ENCODE measurements around the gene TBC1D22A. TPM values are rescaled to one million over a fixed set of nuclear protein-coding genes. Genes with fewer than 3 reads are reported as not detected.

Gene TBC1D22A
- total and polyA plus RNA-seq, 11 donors, result 9.4 to 30.7 (median 18.6) TPM

GRCh38 chr22:46829941-46830715 lies 67.7 kb downstream of the TBC1D22A start:
- Histone ChIP-seq H3K4me1 (peaks cover 0 to 45% (median 26%) of the 10 kb centered on the region in 12 donors), H3K9me3 (peaks cover 0 to 9% (median 2%) of the 10 kb centered on the region in 12 donors), H3K36me3 (peaks cover 0 to 16% (median 0%) of the 10 kb centered on the region in 9 donors), H3K4me3 (no peak overlapping the region), H3K27ac (peak overlapping the region in 1 of 12 donors; percentile 24), H3K27me3 (no peaks in the 10 kb centered on the region)
- WGBS, 4 donors, result 75 to 82% (median 77%) methylated on average over 15 of the region's 15 CpGs
- ATAC-seq, result peak; percentile 72 to 82 (median 80)
- intact Hi-C loops (cut with DNase I), result no loop called here
- TF ChIP-seq, protein P1, sequence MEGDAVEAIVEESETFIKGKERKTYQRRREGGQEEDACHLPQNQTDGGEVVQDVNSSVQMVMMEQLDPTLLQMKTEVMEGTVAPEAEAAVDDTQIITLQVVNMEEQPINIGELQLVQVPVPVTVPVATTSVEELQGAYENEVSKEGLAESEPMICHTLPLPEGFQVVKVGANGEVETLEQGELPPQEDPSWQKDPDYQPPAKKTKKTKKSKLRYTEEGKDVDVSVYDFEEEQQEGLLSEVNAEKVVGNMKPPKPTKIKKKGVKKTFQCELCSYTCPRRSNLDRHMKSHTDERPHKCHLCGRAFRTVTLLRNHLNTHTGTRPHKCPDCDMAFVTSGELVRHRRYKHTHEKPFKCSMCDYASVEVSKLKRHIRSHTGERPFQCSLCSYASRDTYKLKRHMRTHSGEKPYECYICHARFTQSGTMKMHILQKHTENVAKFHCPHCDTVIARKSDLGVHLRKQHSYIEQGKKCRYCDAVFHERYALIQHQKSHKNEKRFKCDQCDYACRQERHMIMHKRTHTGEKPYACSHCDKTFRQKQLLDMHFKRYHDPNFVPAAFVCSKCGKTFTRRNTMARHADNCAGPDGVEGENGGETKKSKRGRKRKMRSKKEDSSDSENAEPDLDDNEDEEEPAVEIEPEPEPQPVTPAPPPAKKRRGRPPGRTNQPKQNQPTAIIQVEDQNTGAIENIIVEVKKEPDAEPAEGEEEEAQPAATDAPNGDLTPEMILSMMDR (IDR thresholded peaks at IDR 0.05), result no peak
- TF ChIP-seq POLR2A (IDR thresholded peaks at IDR 0.05), result no peak
- peak; percentile 38 to 83 (median 68) for DNase-seq

DNA sequence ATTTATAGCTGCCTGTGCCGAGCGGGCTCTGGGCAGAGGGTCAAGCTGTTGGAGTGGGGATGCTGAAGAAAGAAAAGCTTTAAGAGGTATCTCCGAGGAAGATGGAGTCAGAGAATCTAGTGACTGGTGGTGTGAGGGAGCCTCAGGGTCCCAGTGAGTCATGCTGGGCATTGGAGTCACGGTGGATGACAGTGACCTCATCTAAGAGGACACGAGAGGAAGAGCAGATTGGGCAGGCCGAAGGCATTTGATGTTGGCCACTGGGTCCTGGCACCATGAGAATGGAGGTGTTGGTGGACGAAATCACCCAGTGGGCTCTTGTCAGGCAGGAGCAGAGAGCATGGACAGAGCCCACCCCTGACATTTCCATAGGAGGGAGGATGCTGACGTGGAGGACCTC lies 68.4 kb downstream of the TBC1D22A start:
- ATAC-seq (peak in 1 of 4 donors; percentile 13), DNase-seq (no peak)
- Histone ChIP-seq H3K36me3 (peaks cover 0 to 16% (median 0%) of the 10 kb centered on the region in 9 donors), H3K9me3 (peaks cover 0 to 16% (median 6%) of the 10 kb centered on the region in 12 donors), H3K27ac (no peak overlapping the region), H3K4me1 (peaks cover 0 to 45% (median 26%) of the 10 kb centered on the region in 12 donors), H3K27me3 (no peaks in the 10 kb centered on the region), H3K4me3 (no peak overlapping the region)
- 89 to 93% (median 91%) methylated on average over 8 of the region's 8 CpGs for WGBS, 4 donors
- no peak for TF ChIP-seq POLR2A (IDR thresholded peaks at IDR 0.05)
- TF ChIP-seq, protein P1 (IDR thresholded peaks at IDR 0.05), result no peak
- intact Hi-C loops (cut with DNase I), result no loop called here

- intact Hi-C loops (cut with DNase I), result no loop called here
- WGBS, 4 donors, result 68 to 70% (median 69%) methylated on average over 6 of the region's 6 CpGs
- peaks cover 0 to 14% (median 0%) of the 10 kb centered on the region in 9 donors for H3K36me3 ChIP-seq
- H3K27me3 ChIP-seq, result no peaks in the 10 kb centered on the region
- TF ChIP-seq, protein P1 (IDR thresholded peaks at IDR 0.05), result peak in 8 of 12 donors; percentile 11 to 35 (median 22)
- no peak for TF ChIP-seq POLR2A (IDR thresholded peaks at IDR 0.05)
- ATAC-seq (peak in 1 of 4 donors; percentile 34), DNase-seq (no peak)
- peaks cover 0 to 24% (median 8%) of the 10 kb centered on the region in 12 donors for H3K9me3 ChIP-seq
- peak overlapping the region in 1 of 12 donors; percentile 60 for H3K27ac ChIP-seq
- no peak overlapping the region for H3K4me3 ChIP-seq
- peaks cover 0 to 45% (median 25%) of the 10 kb centered on the region in 12 donors for H3K4me1 ChIP-seq
Measured at GRCh38 chr22:46833228-46833627, 70.8 kb downstream of the TBC1D22A start.

DNA sequence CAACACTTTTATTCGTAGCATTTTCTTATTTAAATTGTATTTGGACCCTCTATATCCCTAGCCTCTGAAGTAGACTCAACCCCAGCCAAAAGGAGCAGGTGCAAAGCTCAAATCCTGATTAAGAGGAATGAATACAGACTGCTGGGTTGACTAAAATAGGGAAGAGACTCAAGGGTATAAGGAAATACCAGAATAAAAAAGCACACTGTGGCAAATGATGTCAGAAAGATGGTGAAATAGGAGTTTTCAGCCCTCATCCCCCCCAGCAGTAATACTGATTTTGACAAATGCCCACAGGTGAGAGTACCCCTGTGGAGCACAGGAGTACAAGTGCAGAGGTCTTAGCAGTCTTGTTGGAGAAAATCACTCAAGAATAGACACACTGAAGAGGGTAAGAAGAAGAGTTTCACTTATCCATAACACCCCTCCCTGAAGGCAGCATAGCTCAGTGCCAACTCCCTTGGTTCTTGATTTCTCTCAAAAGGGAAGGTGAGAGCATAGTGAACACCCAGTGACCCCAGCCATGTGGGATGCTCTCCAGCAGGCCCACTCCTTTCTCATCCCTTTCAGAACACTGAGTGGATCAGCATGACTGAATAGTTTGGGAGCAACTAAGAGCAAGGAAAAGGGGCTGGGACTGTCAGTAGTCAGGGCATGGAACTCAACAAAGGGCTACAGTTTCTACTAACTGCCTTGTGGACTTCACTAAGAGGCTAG lies 71.7 kb downstream of the TBC1D22A start:
- DNase-seq (no peak), ATAC-seq (peak in 1 of 4 donors; percentile 20)
- Histone ChIP-seq H3K27ac (peak overlapping the region in 1 of 12 donors; percentile 60), H3K27me3 (no peaks in the 10 kb centered on the region), H3K4me3 (no peak overlapping the region), H3K9me3 (peaks cover 0 to 24% (median 8%) of the 10 kb centered on the region in 12 donors), H3K36me3 (peaks cover 0 to 8% (median 0%) of the 10 kb centered on the region in 9 donors), H3K4me1 (peaks cover 0 to 37% (median 17%) of the 10 kb centered on the region in 12 donors)
- WGBS, 4 donors, result 93 to 100% (median 98%) methylated on average over 1 of the region's 1 CpG
- intact Hi-C loops (cut with DNase I), result no loop called here
- no peak for TF ChIP-seq POLR2A (IDR thresholded peaks at IDR 0.05)

All from heart left ventricle (tissue), 16 donors.